H1 (cell line): ENCODE results near the gene TMEM116. TPM values are rescaled to one million over a fixed set of nuclear protein-coding genes. Genes with fewer than 3 reads are reported as not detected.

Experiments used
- CTCF ChIA-PET: fragments of 300-600 bp; sonication (Branson Sonifier 250); formaldehyde crosslinking; loops from one replicate; lab custom pipeline; 2021; ENCODE audit not compliant: partially characterized antibody; lab: Charles Lee
- POLR2A ChIA-PET: fragments of 300-600 bp; sonication (Branson Sonifier 250); formaldehyde crosslinking; loops from one replicate; lab custom pipeline; 2021; ENCODE audit warnings: inconsistent platforms; ENCODE audit not compliant: partially characterized antibody; lab: Charles Lee
- DNase-seq, 2 experiments: peaks; one replicate each; pipeline versions ENCODE4 v3.0.0 to v3.0.0-alpha.2; 2010 to 2022; ENCODE audit warnings: low spot score in 2 of 2, low read depth in 1 of 2, mixed read lengths in 1 of 2
- FAIRE-seq: peaks from 2 replicates; lab custom pipeline; 2011; peaks lifted over from hg19 to GRCh38; lab: Jason Lieb, UNC
- H2AFZ ChIP-seq: 2 replicates; pipeline ENCODE4 v1.8.1; 2012; ENCODE audit warnings: low read length, inconsistent platforms
- H2AK5ac ChIP-seq: 2 replicates; pipeline ENCODE4 v1.6.1; 2013; ENCODE audit warnings: low read depth, low read length
- H2BK120ac ChIP-seq: replicated peaks from 2 replicates; pipeline ENCODE3; 2013; ENCODE audit warnings: low read depth, low read length, inconsistent platforms
- H2BK12ac ChIP-seq: 2 replicates; pipeline ENCODE4 v1.6.1; 2013; ENCODE audit warnings: low read depth, low read length
- H2BK15ac ChIP-seq: 2 replicates; pipeline ENCODE4 v1.6.1; 2013; ENCODE audit warnings: low read length
- H2BK20ac ChIP-seq: 2 replicates; pipeline ENCODE4 v1.6.1; 2013; ENCODE audit warnings: low read length
- H2BK5ac ChIP-seq: 2 replicates; pipeline ENCODE4 v1.6.1; 2013; ENCODE audit warnings: low read depth, low read length
- H3K14ac ChIP-seq: 2 replicates; pipeline ENCODE4 v1.6.1; 2013; ENCODE audit warnings: inconsistent platforms; ENCODE audit not compliant: insufficient read length
- H3K18ac ChIP-seq: 2 replicates; pipeline ENCODE4 v1.6.1; 2013; ENCODE audit warnings: low read length; ENCODE audit errors: extremely low read depth
- H3K23ac ChIP-seq: 2 replicates; pipeline ENCODE4 v1.6.1; 2013; ENCODE audit warnings: inconsistent platforms; ENCODE audit not compliant: insufficient read length
- H3K23me2 ChIP-seq: 2 replicates; pipeline ENCODE4 v1.6.1; 2013; ENCODE audit warnings: low read depth, low read length
- H3K27ac ChIP-seq: 2 replicates; pipeline ENCODE4 v1.6.1; 2011; ENCODE audit warnings: low read depth, low read length, inconsistent platforms
- H3K27me3 ChIP-seq, 4 experiments: replicated peaks in 1 of 4; 1 replicate in 1 of 4; 2 replicates in 3 of 4; pipeline versions ENCODE4 v1.6.1 to v1.8.1; 2011 to 2013; ENCODE audit warnings: low read length in 3 of 4, mild to moderate bottlenecking in 3 of 4, inconsistent platforms in 2 of 4, mixed read lengths in 2 of 4, moderate library complexity in 1 of 4; ENCODE audit not compliant: control insufficient read depth in 3 of 4, insufficient read depth in 3 of 4; ENCODE audit errors: extremely low read depth in 1 of 4
- H3K36me3 ChIP-seq, 4 experiments: 2 replicates each; pipeline versions ENCODE4 v1.6.1 to v1.8.1; 2011 to 2013; ENCODE audit warnings: mild to moderate bottlenecking in 4 of 4, low read length in 3 of 4, moderate library complexity in 2 of 4, control low read depth in 1 of 4, inconsistent platforms in 1 of 4; ENCODE audit not compliant: insufficient read depth in 4 of 4, control insufficient read depth in 2 of 4
- H3K4ac ChIP-seq: replicated peaks from 2 replicates; pipeline ENCODE3; 2013; ENCODE audit warnings: low read length, low read depth, mixed read lengths, inconsistent platforms; ENCODE audit not compliant: insufficient read length
- H3K4me1 ChIP-seq, 4 experiments: replicated peaks in 1 of 4; 1 replicate in 1 of 4; 2 replicates in 3 of 4; pipeline versions ENCODE4 v1.6.1 to v1.8.1; 2011 to 2013; ENCODE audit warnings: low read length in 3 of 4, inconsistent platforms in 2 of 4, mixed read lengths in 1 of 4; ENCODE audit not compliant: insufficient read depth in 4 of 4, control insufficient read depth in 3 of 4
- H3K4me2 ChIP-seq, 2 experiments: 2 replicates each; pipeline versions ENCODE4 v1.6.1 to v1.8.1; 2011 to 2013; ENCODE audit warnings: low read depth in 2 of 2, low read length in 2 of 2, control low read depth in 1 of 2, inconsistent platforms in 1 of 2, mild to moderate bottlenecking in 1 of 2; ENCODE audit not compliant: insufficient read depth in 1 of 2
- H3K4me3 ChIP-seq, 4 experiments: fragments of 200-600, 300-600 bp in 1 of 4; sonication (generic), shearing (Covaris generic), sonication (Bioruptor Twin) in 1 of 4; 2 replicates each; pipeline versions ENCODE4 v1.5.1 to v1.8.1; 2011 to 2016; ENCODE audit warnings: low read length in 4 of 4, low read depth in 3 of 4, control low read depth in 2 of 4, inconsistent platforms in 2 of 4, mild to moderate bottlenecking in 2 of 4, mixed read lengths in 1 of 4, moderate library complexity in 1 of 4; ENCODE audit not compliant: insufficient read depth in 2 of 4; ENCODE audit errors: extremely low read depth in 1 of 4
- H3K56ac ChIP-seq: replicated peaks from 2 replicates; pipeline ENCODE3; 2013; ENCODE audit warnings: low read depth, mild to moderate bottlenecking, mixed read lengths, low read length, inconsistent platforms; ENCODE audit not compliant: insufficient read length
- H3K79me1 ChIP-seq: 2 replicates; pipeline ENCODE4 v1.6.1; 2013; ENCODE audit warnings: low read depth, low read length, control low read depth
- H3K79me2 ChIP-seq, 2 experiments: 2 replicates each; pipeline versions ENCODE4 v1.6.1 to v1.8.1; 2012 to 2013; ENCODE audit warnings: low read length in 2 of 2, mild to moderate bottlenecking in 2 of 2, inconsistent platforms in 1 of 2; ENCODE audit not compliant: insufficient read depth in 2 of 2, control insufficient read depth in 1 of 2
- H3K9ac ChIP-seq, 4 experiments: replicated peaks in 1 of 4; 1 replicate in 1 of 4; 2 replicates in 3 of 4; pipeline versions ENCODE4 v1.6.1 to v1.8.1; 2011 to 2013; ENCODE audit warnings: low read depth in 3 of 4, low read length in 3 of 4, control low read depth in 2 of 4, mild to moderate bottlenecking in 2 of 4, moderate library complexity in 2 of 4, inconsistent platforms in 1 of 4; ENCODE audit errors: extremely low read depth in 1 of 4
- H3K9me3 ChIP-seq, 2 experiments: 2 replicates each; pipeline versions ENCODE4 v1.6.1 to v1.8.1; 2012 to 2013; ENCODE audit warnings: mild to moderate bottlenecking in 2 of 2, moderate library complexity in 2 of 2, control low read depth in 1 of 2, inconsistent platforms in 1 of 2, low read depth in 1 of 2, low read length in 1 of 2, mixed read lengths in 1 of 2; ENCODE audit not compliant: insufficient read depth in 2 of 2
- H4K20me1 ChIP-seq, 2 experiments: replicated peaks in 1 of 2; 2 replicates each; pipeline versions ENCODE3 to v1.8.1; 2011 to 2013; ENCODE audit warnings: inconsistent platforms in 2 of 2, low read length in 2 of 2, mild to moderate bottlenecking in 1 of 2; ENCODE audit not compliant: insufficient read depth in 2 of 2, control insufficient read depth in 1 of 2
- H4K5ac ChIP-seq: 2 replicates; pipeline ENCODE4 v1.6.1; 2013; ENCODE audit warnings: low read length, low read depth, mixed read lengths, inconsistent platforms; ENCODE audit not compliant: insufficient read length
- H4K8ac ChIP-seq: 2 replicates; pipeline ENCODE4 v1.8.0; 2013; ENCODE audit warnings: mild to moderate bottlenecking, moderate library complexity, low read length, inconsistent platforms; ENCODE audit not compliant: insufficient read depth; ENCODE audit errors: extremely low read depth
- H4K91ac ChIP-seq: replicated peaks from 2 replicates; pipeline ENCODE3; 2013; ENCODE audit warnings: low read length, mixed read lengths, inconsistent platforms; ENCODE audit not compliant: insufficient read length
- ASH2L ChIP-seq: fragments of 200-600, 300-600 bp; sonication (generic); IDR thresholded peaks from one replicate; pipeline ENCODE4 v1.7.1; 2017; ENCODE audit warnings: low read length
- CEBPB ChIP-seq: IDR thresholded peaks from 2 replicates; pipeline ENCODE4 v1.6.1; 2012; ENCODE audit warnings: low read depth, low read length
- CHD2 ChIP-seq: IDR thresholded peaks from 2 replicates; pipeline ENCODE4 v1.6.1; 2012; ENCODE audit warnings: low read length, improper control_type of control experiment
- E2F6 ChIP-seq: IDR thresholded peaks from 2 replicates; pipeline ENCODE4 v1.6.1; 2012; ENCODE audit warnings: inconsistent platforms
- HDAC2 ChIP-seq, 2 experiments: fragments of 300-600 bp in 1 of 2; sonication (generic) in 1 of 2; IDR thresholded peaks; 2 replicates each; pipeline ENCODE4 v1.6.1; 2011 to 2012; ENCODE audit warnings: low read depth in 2 of 2, low read length in 2 of 2, mild to moderate bottlenecking in 2 of 2, moderate library complexity in 2 of 2, borderline replicate concordance in 1 of 2, inconsistent platforms in 1 of 2
- JUN ChIP-seq: IDR thresholded peaks from 2 replicates; pipeline ENCODE4 v1.6.1; 2011; ENCODE audit warnings: low read depth, mild to moderate bottlenecking, improper control_type of control experiment, low read length
- KDM5A ChIP-seq: fragments of 200-600 bp; IDR thresholded peaks from 2 replicates; pipeline ENCODE4 v1.7.1; 2012; ENCODE audit warnings: mild to moderate bottlenecking, low read length, inconsistent platforms, mixed read lengths
- NANOG ChIP-seq: IDR thresholded peaks from 2 replicates; pipeline ENCODE4 v1.6.1; 2011; ENCODE audit warnings: low read length, low read depth, mild to moderate bottlenecking, inconsistent platforms; ENCODE audit not compliant: insufficient read depth, poor library complexity, severe bottlenecking
- RAD21 ChIP-seq, 2 experiments: IDR thresholded peaks in 1 of 2; conservative IDR thresholded peaks in 1 of 2; 2 replicates each; pipeline ENCODE4 v1.6.1; 2011; ENCODE audit warnings: low read depth in 2 of 2, low read length in 2 of 2, improper control_type of control experiment in 1 of 2, inconsistent platforms in 1 of 2, mild to moderate bottlenecking in 1 of 2, moderate library complexity in 1 of 2
- RBBP5 ChIP-seq: IDR thresholded peaks from 2 replicates; pipeline ENCODE4 v1.7.1; 2012; ENCODE audit warnings: low read depth, mild to moderate bottlenecking, inconsistent platforms, low read length, moderate library complexity, borderline replicate concordance
- SIN3A ChIP-seq, 2 experiments: IDR thresholded peaks in 1 of 2; conservative IDR thresholded peaks in 1 of 2; 2 replicates each; pipeline ENCODE4 v1.6.1; 2011 to 2012; ENCODE audit warnings: low read length in 2 of 2, improper control_type of control experiment in 1 of 2, low read depth in 1 of 2, mild to moderate bottlenecking in 1 of 2
- SIRT6 ChIP-seq: IDR thresholded peaks from one replicate; pipeline ENCODE4 v1.7.1; 2012; ENCODE audit warnings: low read length, inconsistent platforms
- SRF ChIP-seq: IDR thresholded peaks from 2 replicates; pipeline ENCODE4 v1.6.1; 2011; ENCODE audit warnings: mild to moderate bottlenecking, low read depth, low read length, moderate library complexity
- WGBS, 2 experiments: shearing (Covaris generic) in 1 of 2; methylation state at CpG; one replicate each; pipeline versions ENCODE4 v1.1.6 to v1.1.7; 2013 to 2015; ENCODE audit warnings: low lambda C conversion rate in 2 of 2, mixed read lengths in 2 of 2, inconsistent platforms in 1 of 2, low coverage in 1 of 2, missing lambda C conversion rate in 1 of 2; ENCODE audit not compliant: insufficient replicate concordance in 2 of 2, insufficient coverage in 1 of 2, insufficient read length in 1 of 2; ENCODE audit errors: extremely low coverage in 1 of 2, missing lambda C conversion rate in 1 of 2; 5-methylcytosine and 5-hydroxymethylcytosine counted together
- polyA plus RNA-seq, 7 experiments: library from polyadenylated mRNA; depleted of rRNA in 3 of 7; stranded (reverse) in 5 of 7; unstranded in 2 of 7; fragments of >200 nt in 5 of 7; fragments of 200-250 nt in 2 of 7; gene quantifications; 1 replicate in 5 of 7; 2 replicates in 1 of 7; 4 replicates in 1 of 7; pipeline versions ENCODE4 v1.2.1 to v1.2.3, GENCODE V29; 2011 to 2013; ENCODE audit warnings: missing spikeins in 2 of 7, mixed read lengths in 2 of 7
- total RNA-seq: library from RNA; stranded (reverse); fragmentation: NEBNext Ultra II Directional; extraction: Animal tissue kit (Norgen Biotek cat#: 25700); gene quantifications from 2 replicates; pipeline ENCODE4 v1.2.1, GENCODE V29; 2021

The TMEM116 gene
- total and polyA plus RNA-seq, 2 of the 8 experiments (the other 6 are each of a cell fraction or from before 2014, with no cell fraction given): 8.1 to 25.2 TPM

GRCh38 chr12:111943929-111944328 is 69.0 kb downstream of the TMEM116 start:
- Histone ChIP-seq H3K4ac (no peak overlapping the region), H3K9ac (no peak overlapping the region), H2BK15ac (no peak overlapping the region), H3K4me1 (peaks cover 0 to 5% (median 2%) of the 10 kb centered on the region in 4 experiments; a peak in 4 of 7 replicates), H2BK12ac (no peak overlapping the region), H3K36me3 (no peaks in the 10 kb centered on the region), H3K79me2 (no peaks in the 10 kb centered on the region), H4K5ac (no peak overlapping the region), H3K14ac (no peak overlapping the region), H3K23me2 (peaks cover 2% of the 10 kb centered on the region; the same call in 1 of the 2 replicates), H4K20me1 (peaks cover 0 to 1% of the 10 kb centered on the region in 2 experiments), H4K8ac (no peak overlapping the region), H3K27me3 (no peaks in the 10 kb centered on the region), H3K27ac (no peak overlapping the region), H3K56ac (no peak overlapping the region), H3K79me1 (no peaks in the 10 kb centered on the region), H2BK5ac (no peak overlapping the region), H3K23ac (no peak overlapping the region), H2BK20ac (no peak overlapping the region), H3K18ac (no peak overlapping the region), H2BK120ac (no peak overlapping the region), H3K4me3 (no peak overlapping the region), H3K9me3 (no peaks in the 10 kb centered on the region), H2AK5ac (no peak overlapping the region), H4K91ac (no peak overlapping the region), H2AFZ (no peak overlapping the region), H3K4me2 (no peak overlapping the region)
- DNase-seq (no peak), FAIRE-seq (no peak)
- POLR2A ChIA-PET: interaction anchor here (2.0 to 4.0 kb wide), 2 partner anchors 70 to 80 kb away, joined by 5 to 22 read pairs; partner anchors contain the start of genes ERP29 and TMEM116
- CTCF ChIA-PET: interaction anchor here (0.5 to 4.4 kb wide), 16 partner anchors 9 to 183 kb away, joined by 3 to 21 read pairs (median 4); partner anchors contain the start of genes ERP29 and TMEM116
- no peak for TF ChIP-seq NANOG
- TF ChIP-seq SIN3A (conservative IDR thresholded peaks at IDR 0.05 in 1 of 2, IDR thresholded peaks at IDR 0.05 in 1 of 2; ENCODE audit: low read depth in 1 of 2, low read length in 2 of 2): no peak
- TF ChIP-seq JUN: no peak
- TF ChIP-seq SIRT6: no peak
- no peak for TF ChIP-seq KDM5A
- TF ChIP-seq ASH2L: no peak
- TF ChIP-seq RAD21 (IDR thresholded peaks at IDR 0.05 in 1 of 2, conservative IDR thresholded peaks at IDR 0.05 in 1 of 2; ENCODE audit: low read depth in 2 of 2, low read length in 2 of 2): no peak
- no peak for TF ChIP-seq SRF
- no peak for TF ChIP-seq HDAC2 (IDR thresholded peaks at IDR 0.05; ENCODE audit: borderline replicate concordance in 1 of 2, low read depth in 2 of 2, low read length in 2 of 2)
- no peak for TF ChIP-seq CHD2
- TF ChIP-seq CEBPB: no peak
- TF ChIP-seq E2F6: no peak
- no peak for TF ChIP-seq RBBP5
- WGBS, 2 experiments: 79% methylated on average over 1 of the region's 1 CpG; no CpG with 5 or more reads in 1 of the 2 experiments
